Astrocyte (in vitro differentiated cells and primary cell): ENCODE measurements around the gene LSP1.

Source experiments
- CTCF ChIP-seq: IDR thresholded peaks from 2 replicates; pipeline ENCODE4 v1.5.1; 2011; ENCODE audit warnings: low read depth, mild to moderate bottlenecking, inconsistent platforms, low read length, moderate library complexity; ENCODE audit not compliant: insufficient read depth
- EZH2 ChIP-seq: IDR thresholded peaks from 2 replicates; pipeline ENCODE4 v1.6.1; 2012; ENCODE audit warnings: mild to moderate bottlenecking, low read length, inconsistent platforms; ENCODE audit not compliant: insufficient read depth

DNA sequence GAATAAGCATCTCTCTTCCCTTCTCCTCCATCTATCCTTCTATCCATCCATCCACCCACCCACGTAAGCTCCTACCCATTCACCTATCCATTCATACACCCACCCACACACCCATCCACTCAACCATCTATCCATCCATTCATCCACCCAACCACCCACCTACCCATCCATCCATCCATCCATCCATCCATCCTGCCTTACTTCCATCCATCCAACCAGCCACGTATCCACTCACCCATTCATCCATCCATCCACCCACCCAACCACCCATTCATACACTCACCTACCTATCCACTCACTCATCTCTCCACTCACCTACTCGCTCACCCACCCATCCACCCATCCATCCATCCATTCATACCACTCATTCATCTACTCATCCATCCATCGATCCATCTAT, 79.8 kb downstream of the LSP1 start:
- TF ChIP-seq CTCF (no peak), EZH2 (no peak)
